NCI-H2196 treated with DMSO at 0.1 percent for 48 hours (cell line): Measurements from ENCODE around the gene LUC7L.
"Not testable (repeated sequence)": the region's sequence is repeated elsewhere in the genome, so short reads cannot be mapped to it uniquely, and the experiment has no call there.

Source experiments
- DNase-seq: peaks from one replicate; lab custom pipeline; 2025; ENCODE audit not compliant: unreplicated experiment; lab: John Stamatoyannopoulos, UW

LUC7L gene

DNA sequence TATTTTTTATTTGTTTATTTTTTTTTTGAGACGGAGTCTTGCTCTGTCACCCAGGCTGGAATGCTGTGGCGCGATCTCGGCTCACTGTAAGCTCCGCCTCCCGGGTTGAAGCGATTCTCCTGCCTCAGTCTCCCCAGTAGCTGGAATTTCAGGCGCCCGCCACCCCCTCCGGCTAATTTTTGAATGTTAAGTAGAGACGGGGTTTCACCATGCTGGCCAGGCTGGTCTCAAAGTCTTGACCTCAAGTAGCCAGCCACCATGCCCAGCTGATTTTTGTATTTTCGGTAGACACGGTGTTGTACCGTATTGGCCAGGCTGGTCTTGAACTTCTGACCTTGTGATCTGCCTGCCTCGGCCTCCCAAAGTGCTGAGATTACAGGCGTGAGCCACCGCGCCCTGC, 1.1 kb upstream of the LUC7L start:
- not testable (repeated sequence) for DNase-seq

DNA sequence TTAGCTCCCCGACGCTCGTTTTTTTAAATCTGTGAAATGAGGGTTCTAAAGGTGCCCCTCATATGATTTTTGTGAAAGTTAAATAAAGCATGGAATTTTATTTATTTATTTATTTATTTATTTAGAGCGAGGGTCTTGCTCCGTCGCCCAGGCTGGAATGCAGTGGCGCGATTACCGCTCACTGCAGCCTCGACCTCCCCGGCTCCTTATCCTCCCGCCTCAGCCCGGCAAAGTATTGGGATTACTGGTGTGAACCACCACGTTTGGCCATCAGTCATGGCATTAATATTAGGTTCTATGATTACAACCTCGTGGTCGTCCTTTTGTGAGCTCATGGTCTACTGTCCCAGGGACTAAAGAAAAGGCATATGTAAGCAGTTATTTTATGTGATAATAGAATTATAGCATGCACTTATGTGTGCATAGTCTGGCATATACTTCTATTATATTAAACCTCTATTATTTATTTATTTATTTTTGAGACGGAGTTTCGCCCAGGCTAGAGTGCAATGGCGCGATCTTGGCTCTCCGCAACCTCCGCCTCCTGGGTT, 557 bp upstream of the LUC7L start:
- DNase-seq = no peak

DNA sequence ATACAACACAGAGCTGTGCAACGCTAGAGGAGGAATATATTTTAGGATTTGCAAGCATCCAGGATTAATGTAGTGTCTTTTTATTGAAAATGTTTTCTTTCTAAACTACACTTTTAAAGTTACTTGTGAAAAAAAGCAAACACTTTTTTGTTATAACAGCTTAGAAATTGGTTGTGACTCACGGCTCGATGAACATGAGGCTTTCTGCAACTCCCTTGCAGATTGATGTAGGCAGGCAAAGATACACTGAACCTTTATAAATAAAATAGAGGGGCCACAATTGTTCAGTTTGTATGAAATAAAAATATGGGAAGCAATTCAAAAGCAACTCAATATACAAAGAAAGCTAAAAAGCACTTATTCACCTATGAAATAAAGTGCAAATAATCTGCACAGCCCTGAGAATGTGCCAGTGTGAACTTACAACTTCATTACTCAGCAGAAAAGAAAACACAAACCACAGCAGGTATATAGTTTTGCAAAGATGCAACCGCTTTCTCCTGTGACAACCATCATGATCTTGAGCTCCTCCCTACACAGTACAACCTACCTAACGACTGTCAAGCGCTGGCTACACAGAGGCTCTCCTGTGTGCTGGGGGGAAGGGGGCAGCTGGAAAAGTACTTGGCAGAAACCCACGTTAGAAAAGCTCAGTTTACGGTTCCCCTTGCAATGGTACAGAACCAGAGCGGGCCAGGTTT, 948 bp downstream of the LUC7L start:
- no peak for DNase-seq

DNA sequence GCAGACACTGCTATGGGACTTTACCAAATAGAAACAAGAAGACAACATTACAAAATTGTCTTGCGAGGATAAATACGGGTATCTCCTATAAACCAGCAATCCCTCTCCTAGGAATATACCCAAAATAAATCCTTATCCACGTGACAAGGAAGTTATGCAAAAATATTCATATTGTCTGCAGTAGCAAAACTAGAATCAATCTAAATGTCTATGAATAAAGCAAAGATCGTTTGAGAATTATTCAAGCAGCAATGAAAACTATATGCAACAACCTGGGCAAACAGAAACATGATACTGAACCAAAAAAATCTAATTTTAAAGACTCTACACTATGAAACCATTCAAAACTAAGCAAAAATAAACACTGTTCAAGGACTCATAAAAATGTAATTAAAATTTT, 9.2 kb downstream of the LUC7L start:
- DNase-seq = no peak

DNA sequence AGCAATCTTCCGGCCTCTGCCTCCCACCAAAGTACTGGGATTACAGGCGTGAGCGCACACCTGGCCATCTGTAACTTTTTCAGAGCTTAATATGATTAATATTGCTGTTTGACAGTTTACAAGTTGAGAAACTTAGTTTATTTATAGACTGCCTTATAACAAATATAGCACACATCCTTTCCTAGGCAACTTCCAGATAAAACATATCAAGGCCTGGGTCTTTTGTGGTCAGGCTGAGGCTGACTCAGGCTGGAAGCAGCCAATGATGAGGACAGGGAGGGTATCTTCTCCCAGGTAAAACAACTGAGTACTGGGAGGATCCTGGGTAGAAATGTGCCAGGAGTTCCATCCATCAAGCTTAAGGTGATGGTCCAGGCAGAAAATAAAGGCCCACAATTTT, 16.2 kb downstream of the LUC7L start:
- DNase-seq = no peak

DNA sequence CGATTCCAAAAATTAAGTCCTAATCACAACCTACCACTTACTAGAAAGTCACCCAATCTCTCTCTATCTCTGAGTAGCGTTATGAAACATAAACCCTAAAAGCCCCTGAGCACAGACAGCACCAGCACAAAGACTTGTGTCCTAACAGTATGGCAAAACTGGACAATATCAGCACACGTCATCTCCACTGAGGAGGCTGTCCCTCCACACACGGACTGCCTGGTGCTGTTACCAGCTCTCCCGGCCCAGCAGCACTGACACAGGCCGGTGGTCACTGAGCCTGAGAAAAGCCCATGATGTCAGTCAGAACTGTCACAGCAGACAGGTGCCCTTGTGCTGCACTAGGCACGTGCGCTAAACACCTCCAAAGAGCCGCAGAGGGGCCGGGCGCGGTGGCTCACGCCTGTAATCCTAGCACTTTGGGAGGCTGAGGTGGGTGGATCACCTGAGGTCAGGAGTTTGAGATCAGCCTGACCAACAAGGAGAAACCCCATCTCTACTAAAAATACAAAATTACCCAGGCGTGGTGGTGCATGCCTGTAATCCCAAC, 17.5 kb downstream of the LUC7L start:
- DNase-seq = not testable (repeated sequence)

DNA sequence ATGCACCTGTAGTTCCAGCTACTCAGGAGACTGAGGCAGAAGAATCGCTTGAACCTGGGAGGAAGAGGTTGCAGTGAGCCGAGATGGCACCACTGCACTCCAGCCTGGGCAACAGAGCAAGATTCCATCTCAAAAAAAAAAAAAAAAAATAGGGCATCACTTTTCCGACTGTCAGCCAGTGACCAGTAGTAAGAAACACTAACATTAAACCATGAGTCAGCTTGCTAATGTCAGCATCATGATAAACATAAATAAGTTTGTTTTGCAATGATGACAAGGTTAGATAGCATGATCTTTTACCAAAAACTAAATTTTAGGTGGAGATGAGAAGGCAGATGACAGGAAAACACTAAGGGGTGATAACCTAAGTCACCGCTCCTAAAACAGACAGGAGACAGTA, 19.9 kb downstream of the LUC7L start:
- not testable (repeated sequence) for DNase-seq

DNA sequence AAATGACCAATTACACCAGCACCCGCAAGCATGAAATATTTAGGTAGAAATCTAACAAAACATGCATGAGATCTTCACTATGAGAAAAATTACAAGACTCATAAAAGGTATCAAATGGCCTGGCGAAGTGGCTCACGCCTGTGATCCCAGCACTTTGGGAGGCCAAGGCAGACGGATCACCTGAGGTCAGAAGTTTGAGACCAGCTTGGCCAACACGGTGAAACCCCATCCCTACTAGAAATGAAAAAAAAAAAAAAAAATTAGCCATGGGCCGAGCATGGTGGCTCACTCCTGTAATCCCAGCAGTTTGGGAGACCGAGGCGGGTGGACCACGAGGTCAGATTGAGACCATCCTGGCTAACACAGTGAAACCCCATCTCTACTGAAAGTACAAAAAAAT, 25.2 kb downstream of the LUC7L start:
- not testable (repeated sequence) for DNase-seq

DNA sequence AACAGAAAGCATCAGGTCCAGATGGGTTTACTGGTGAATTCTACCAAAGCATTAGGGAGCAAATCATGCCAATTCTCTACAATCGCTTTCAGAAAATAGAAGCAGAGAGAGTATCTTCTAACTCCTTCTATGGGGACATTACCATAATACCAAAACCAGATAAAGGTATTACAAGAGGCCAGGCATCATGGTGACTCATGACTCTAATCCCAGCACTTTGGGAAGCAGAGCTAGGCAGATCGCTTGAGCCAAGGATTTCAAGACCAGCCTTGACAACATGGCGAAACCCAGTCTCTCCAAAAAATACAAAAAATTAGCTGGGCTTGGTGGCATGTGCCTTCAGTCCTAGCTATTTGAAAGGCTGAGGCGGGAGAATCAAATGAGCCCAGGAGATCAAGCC, 26.0 kb downstream of the LUC7L start:
- DNase-seq = no peak

DNA sequence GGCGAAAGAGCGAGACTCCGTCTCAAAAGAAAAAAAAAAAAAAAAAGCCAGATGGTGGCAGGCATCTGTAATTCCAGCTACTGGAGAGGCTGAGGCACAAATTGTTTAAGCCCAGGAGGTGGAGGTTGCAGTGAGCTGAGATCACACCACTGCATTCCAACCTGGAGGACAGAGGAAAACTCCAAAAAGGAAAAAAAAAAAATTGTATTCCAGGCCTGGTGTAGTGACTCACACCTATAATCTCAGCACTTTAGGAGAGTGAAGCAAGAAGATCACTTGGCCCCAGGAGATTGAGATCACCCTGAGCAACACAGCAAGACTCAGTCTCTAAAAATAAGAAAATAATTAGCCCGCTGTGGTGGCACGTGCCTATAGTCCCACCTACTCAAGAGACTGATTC, 28.9 kb downstream of the LUC7L start:
- no peak for DNase-seq

DNA sequence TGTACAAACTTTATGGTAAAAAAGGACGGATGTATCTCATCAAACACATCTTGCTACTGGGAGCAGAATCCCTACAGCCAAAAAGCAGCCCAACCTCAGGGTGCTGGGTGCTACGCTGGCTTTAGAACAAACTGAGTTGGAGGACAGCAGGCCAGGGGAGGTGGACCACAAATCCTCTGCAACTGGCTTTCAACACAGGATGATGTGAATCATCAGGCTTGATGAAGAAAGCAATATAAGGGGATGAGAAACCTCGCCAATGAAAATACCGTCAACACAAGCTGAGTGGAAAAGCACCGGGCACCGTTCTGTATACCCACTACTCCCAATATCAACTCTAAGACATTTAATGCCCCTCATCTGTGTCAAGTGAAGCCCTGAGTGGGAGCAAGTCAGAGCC, 34.7 kb downstream of the LUC7L start:
- no peak for DNase-seq

DNA sequence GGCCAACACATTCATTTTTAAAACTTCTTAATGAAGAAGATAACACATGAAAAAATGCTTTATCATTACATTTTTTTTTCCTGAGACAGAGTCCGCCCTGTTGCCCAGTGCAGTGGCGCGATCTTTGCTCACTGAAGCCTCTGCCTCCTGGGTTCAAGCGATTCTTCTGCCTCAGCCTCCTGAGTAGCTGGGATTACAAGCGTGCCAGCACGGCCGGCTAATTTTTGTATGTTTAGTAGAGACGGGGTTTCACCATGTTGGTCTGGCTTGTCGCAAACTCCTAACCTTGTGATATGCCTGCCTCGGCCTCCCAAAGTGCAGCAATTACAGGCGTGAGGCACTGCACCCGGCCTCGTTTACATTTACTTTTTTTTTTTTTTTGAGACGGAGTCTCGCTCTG, 35.8 kb downstream of the LUC7L start:
- no peak for DNase-seq

DNA sequence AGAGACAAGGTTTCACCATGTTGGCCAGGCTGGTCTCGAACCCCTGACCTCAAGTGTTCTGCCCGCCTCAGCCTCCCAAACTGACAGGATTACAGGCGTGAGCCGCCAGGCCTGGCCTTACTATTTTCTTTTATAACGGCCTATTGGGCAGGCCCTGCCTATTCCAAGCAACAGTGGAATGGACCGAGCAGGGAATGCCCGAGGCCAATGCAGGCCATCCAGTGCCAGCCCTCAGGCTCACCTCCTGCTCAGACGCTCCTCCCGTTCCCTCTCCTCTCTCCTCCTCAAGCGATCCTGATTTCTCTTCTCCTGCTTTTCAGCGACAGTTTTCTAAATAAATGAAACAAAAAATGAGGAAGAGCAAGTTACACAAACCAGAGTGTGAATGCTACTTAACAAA, 36.6 kb downstream of the LUC7L start:
- DNase-seq = no peak

DNA sequence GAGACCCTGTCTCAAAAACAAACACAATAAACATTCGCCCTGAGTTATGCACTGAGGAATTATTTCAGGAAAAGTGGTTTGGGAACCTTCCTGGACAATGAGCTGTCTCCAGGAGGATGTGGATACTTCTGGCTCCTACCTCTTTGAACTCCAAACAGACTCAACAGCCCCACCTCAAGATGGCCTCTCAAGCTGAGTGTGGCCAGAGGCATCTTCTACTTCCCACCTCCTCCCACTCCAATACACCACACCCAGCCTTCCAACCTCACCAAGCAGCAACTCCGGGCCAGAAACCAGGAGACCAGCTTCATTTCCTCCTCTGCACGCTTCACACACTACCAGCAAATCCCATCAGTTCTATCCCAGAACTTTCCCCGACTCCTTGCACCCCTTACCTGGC, 37.4 kb downstream of the LUC7L start:
- no peak for DNase-seq

DNA sequence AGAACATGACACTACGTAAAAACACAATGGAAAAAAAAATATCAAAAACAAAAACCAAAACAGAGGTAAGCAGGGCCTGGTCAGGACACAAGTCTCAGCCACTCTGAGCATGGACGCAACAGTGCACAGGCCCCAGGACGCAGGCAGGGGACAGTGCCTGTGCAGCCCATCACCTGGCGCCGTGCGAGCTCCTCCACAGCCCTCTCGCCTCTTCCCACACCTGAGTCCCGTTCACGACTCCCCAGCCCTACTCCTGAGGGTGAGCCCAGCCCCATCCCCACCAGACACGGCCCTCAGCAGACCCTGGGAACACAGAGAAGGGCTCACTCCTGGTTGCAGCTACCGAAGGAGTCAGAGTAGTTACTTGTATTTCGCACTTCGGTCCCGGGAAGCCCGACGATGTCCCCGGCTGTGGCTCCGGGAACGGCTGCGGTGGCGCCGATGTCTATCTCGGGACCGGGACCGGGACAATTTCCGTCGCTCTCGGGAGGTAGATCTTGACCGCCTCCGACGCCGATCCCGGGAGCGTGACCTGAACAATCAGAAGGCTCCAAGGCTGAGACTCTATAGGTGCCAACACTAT, 39.6 kb downstream of the LUC7L start:
- DNase-seq = no peak

DNA sequence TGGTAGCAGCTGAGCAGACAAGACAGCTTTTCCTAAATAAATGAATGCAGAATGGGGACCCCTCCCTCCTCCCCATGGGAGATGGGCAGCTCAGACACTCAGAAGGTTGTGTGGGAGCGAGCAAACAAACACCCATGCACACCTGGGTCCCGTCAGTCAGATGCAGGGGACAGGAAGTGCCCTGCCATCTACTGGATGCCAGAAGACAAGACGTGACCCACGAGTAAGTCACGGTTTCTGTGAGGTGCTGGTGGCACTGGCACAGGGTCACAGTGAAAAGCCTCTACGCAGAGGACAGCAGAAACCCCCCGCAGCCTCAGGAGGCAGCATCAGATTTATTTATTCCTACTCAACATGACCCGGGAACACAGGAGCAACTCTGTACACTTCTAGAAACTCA, 40.6 kb downstream of the LUC7L start:
- DNase-seq = no peak

DNA sequence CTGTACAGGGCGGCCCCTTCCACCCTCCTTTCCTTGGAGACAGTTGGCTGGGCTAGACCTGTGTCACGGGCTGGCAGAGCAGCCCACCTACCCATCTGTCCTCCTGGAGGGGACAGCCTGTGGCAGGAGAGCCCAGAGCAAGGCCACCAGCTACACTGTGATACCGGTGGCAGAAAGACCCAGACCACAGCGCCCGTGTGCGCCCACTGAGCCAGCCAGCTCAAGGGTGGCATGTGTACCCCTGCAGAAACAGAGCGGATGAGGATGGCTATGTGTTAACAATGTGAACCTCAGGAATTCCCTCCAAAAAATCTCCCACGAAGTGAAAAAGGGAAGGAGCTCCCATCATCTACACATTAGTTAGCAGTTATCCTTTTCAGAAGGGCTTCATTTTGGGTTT, 41.9 kb downstream of the LUC7L start:
- DNase-seq = no peak

DNA sequence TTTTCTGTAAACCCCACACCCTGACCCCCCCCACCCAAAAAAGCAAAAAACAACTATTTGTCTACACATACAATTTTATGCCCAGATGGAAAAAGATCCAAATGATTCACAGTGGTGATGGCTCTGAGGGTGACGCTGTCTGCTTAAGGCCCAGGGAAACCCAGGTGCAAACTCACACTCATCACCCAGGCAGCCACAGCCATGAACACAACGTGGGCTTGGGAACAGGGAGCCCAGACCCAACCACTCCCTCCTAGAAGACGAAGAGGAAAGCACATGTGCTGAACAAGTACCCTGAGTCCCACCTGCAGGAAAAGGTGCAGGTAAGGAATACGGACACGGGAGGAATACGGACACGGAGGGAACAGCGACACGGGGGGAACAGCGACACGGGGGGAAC, 43.6 kb downstream of the LUC7L start:
- DNase-seq = no peak

DNA sequence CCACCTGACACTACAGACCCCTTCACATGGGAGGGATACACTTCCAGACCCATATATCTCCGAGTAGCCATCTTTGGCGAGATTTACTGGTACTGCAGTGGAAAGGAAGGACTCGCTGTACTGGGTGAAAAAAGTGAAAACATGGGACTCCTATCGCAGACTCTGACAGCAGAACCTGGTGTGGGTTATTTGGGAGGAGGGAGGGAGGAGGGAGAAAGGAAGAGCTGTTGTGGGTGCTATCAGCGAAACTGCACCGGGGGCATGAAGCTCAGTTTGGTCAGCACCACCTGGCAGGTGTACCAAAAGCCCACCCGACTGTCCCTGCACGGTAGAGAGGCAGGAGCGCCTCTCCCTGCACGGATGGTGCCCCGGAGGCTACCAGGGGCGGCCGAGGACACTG, 44.0 kb downstream of the LUC7L start:
- DNase-seq = no peak

DNA sequence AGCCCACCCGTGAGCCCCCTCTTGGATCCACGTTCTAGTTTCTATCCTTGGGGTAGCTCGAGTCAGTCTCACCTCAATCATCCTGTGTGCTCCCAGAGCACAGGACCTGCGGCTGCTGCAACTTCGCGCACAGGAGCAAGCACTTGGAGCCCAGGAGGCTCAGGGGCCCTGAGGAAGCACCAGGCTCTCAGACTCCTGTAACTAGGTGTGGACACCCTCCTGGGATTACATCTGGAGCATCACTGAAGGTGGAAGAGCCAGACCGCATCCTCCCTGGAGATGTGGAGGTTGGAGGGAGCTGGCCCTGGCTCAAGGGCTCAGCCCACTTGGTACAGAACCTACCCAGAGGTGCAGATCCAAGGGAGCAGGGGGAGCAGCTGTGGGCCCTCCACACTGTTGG, 46.2 kb downstream of the LUC7L start:
- no peak for DNase-seq

DNA sequence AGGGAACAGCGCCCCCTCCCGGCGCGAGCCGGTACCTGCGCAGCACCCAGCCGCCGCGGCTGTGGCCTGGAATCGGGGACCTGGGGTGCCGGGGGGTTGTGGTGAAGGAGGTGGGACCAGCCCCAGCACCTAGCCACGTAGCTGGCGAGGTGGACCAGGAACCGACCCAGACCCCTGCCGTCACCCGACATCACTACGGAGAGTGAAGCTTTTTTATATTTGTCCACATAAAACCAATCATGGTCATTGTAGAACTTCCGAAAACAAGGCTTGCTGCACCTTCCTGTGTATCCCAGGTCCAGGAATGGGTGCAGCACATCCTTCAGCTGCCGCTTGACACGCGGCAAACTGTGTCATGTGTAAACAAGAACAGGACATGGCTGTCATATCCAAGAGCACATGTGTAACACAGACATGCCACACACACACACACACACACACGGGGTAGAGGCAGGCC, 47.7 kb downstream of the LUC7L start:
- no peak for DNase-seq
